GM18858 (cell line): ENCODE measurements around the gene COL4A2.

Source experiments
- ATAC-seq: cut with Tn5 transposase; IDR thresholded peaks from one replicate; pipeline ENCODE4 v1.9.1; 2021; ENCODE audit not compliant: unreplicated experiment

The COL4A2 gene

GRCh38 chr13:110433014-110433413, 125.9 kb downstream of the COL4A2 start:
- no peak for ATAC-seq

GRCh38 chr13:110434629-110435028, 127.5 kb downstream of the COL4A2 start:
- ATAC-seq: no peak

GRCh38 chr13:110435331-110435730, 128.2 kb downstream of the COL4A2 start:
- no peak for ATAC-seq

GRCh38 chr13:110436276-110436675, 129.2 kb downstream of the COL4A2 start:
- no peak for ATAC-seq

- ATAC-seq: no peak
Observed at GRCh38 chr13:110436786-110437370, 129.8 kb downstream of the COL4A2 start.

- ATAC-seq: no peak
Observed at GRCh38 chr13:110438211-110438610, 131.1 kb downstream of the COL4A2 start.

GRCh38 chr13:110438776-110439175, 131.7 kb downstream of the COL4A2 start:
- ATAC-seq: no peak

- no peak for ATAC-seq
Observed at GRCh38 chr13:110440946-110441731, 134.1 kb downstream of the COL4A2 start.

GRCh38 chr13:110442930-110443621, 136.0 kb downstream of the COL4A2 start:
- no peak for ATAC-seq

- ATAC-seq: no peak
Observed at GRCh38 chr13:110443622-110444225, 136.6 kb downstream of the COL4A2 start.

GRCh38 chr13:110444226-110444653, 137.2 kb downstream of the COL4A2 start:
- peak; percentile 42 for ATAC-seq

GRCh38 chr13:110445183-110445582, 138.1 kb downstream of the COL4A2 start:
- no peak for ATAC-seq

GRCh38 chr13:110445722-110446574, 138.9 kb downstream of the COL4A2 start:
- no peak for ATAC-seq

GRCh38 chr13:110446575-110446890, 139.4 kb downstream of the COL4A2 start:
- ATAC-seq: no peak

GRCh38 chr13:110447058-110447511, 140.0 kb downstream of the COL4A2 start:
- peak; percentile 59 for ATAC-seq

- ATAC-seq: no peak
Observed at GRCh38 chr13:110447801-110448200, 140.7 kb downstream of the COL4A2 start.

GRCh38 chr13:110448230-110448629, 141.1 kb downstream of the COL4A2 start:
- ATAC-seq: no peak

GRCh38 chr13:110448677-110449076, 141.6 kb downstream of the COL4A2 start:
- ATAC-seq: no peak

- ATAC-seq: no peak
Observed at GRCh38 chr13:110449219-110450015, 142.3 kb downstream of the COL4A2 start.
